ENCODE results near the gene OR8B3. TPM values are rescaled to one million over a fixed set of nuclear protein-coding genes. Genes with fewer than 3 reads are reported as not detected.
"Not testable (repeated sequence)": the region's sequence is repeated elsewhere in the genome, so short reads cannot be mapped to it uniquely, and the experiment has no call there.

The OR8B3 gene
- total and polyA plus RNA-seq, 2 experiments from 2014 or later, result not detected

GRCh38 chr11:124405581-124405980, 6.8 kb upstream of the OR8B3 start:
- no peak overlapping the region for H3K4me3 Mint-ChIP-seq
- H3K4me1 ChIP-seq (ENCODE audit: insufficient read depth), result no peaks in the 10 kb centered on the region
- no peaks in the 10 kb centered on the region for H3K27me3 ChIP-seq (ENCODE audit: insufficient read depth)
- H3K27me3 Mint-ChIP-seq (ENCODE audit: insufficient read depth, low read depth, poor library complexity), result no peaks in the 10 kb centered on the region
- H3K36me3 ChIP-seq (ENCODE audit: insufficient read depth), result peaks cover 5% of the 10 kb centered on the region; the same call in 1 of the 2 replicates
- DNase-seq (ENCODE audit: low spot score) (no peak), ATAC-seq (no peak)
- no peaks in the 10 kb centered on the region; the same call in 2 of the 3 replicates for H3K4me1 Mint-ChIP-seq
- no peak overlapping the region for H3K4me3 ChIP-seq
- no peaks in the 10 kb centered on the region for H4K20me1 ChIP-seq (replicated peaks; ENCODE audit: insufficient read depth)
- peaks cover 8% of the 10 kb centered on the region; the same call in 2 of the 3 replicates for H3K9me3 Mint-ChIP-seq
- H3F3A ChIP-seq (replicated peaks; ENCODE audit: low read depth), result no peaks in the 10 kb centered on the region
- TF ChIP-seq REST (IDR thresholded peaks at IDR 0.05; ENCODE audit: unreplicated experiment) (no peak), CTCF (conservative IDR thresholded peaks at IDR 0.05; ENCODE audit: low read depth in 2 of 2) (no peak), EZH2phosphoT487 (IDR thresholded peaks at IDR 0.05; ENCODE audit: unreplicated experiment) (no peak), CREB1 (CRISPR knock-in tag; IDR thresholded peaks at IDR 0.05; ENCODE audit: low read depth) (no peak), ZNF331 (CRISPR knock-in tag; IDR thresholded peaks at IDR 0.05; ENCODE audit: low read depth) (no peak), EZH2 (IDR thresholded peaks at IDR 0.05; ENCODE audit: low read depth, unreplicated experiment) (no peak)
- no peak overlapping the region for H3K27ac ChIP-seq (ENCODE audit: low read depth)
- H3K9me2 ChIP-seq (ENCODE audit: insufficient read depth), result no peaks in the 10 kb centered on the region
- H3K4me2 ChIP-seq, result no peak overlapping the region
- H2AFZ ChIP-seq, result no peak overlapping the region
- no peak overlapping the region for H3K27ac Mint-ChIP-seq
- peaks cover 7% of the 10 kb centered on the region; the same call in 2 of the 3 replicates for H3K36me3 Mint-ChIP-seq (ENCODE audit: low read depth)
- H3K79me2 ChIP-seq (replicated peaks; ENCODE audit: insufficient read depth), result no peaks in the 10 kb centered on the region

- not testable (repeated sequence) for H3K4me1 ChIP-seq (ENCODE audit: insufficient read depth); H3K27me3 ChIP-seq (ENCODE audit: insufficient read depth); H3K27ac ChIP-seq (ENCODE audit: low read depth); H3K27ac Mint-ChIP-seq; H3K4me3 Mint-ChIP-seq; H3K27me3 Mint-ChIP-seq (ENCODE audit: insufficient read depth, low read depth, poor library complexity); H4K20me1 ChIP-seq (replicated peaks; ENCODE audit: insufficient read depth); H3K9me2 ChIP-seq (ENCODE audit: insufficient read depth); H3K4me2 ChIP-seq; ATAC-seq; H3F3A ChIP-seq (replicated peaks; ENCODE audit: low read depth); H3K36me3 ChIP-seq (ENCODE audit: insufficient read depth); H3K79me2 ChIP-seq (replicated peaks; ENCODE audit: insufficient read depth); H3K9me3 Mint-ChIP-seq; H3K4me1 Mint-ChIP-seq; DNase-seq (ENCODE audit: low spot score); H3K36me3 Mint-ChIP-seq (ENCODE audit: low read depth); H2AFZ ChIP-seq; H3K4me3 ChIP-seq
Observed at GRCh38 chr11:124403186-124403585, 4.4 kb upstream of the OR8B3 start.

All from GM23338 (cell line).